GM19193 (cell line): ENCODE measurements around the gene CD79A.
A peak's percentile ranks its signal among the peaks of the same experiment; 100 is the strongest.

ENCODE experiments used
- POLR2A ChIP-seq: IDR thresholded peaks from 4 replicates; pipeline ENCODE4 v1.6.1; 2011; ENCODE audit not compliant: insufficient read depth, insufficient read length; ENCODE audit errors: extremely low read depth

CD79A gene

GRCh38 chr19:41888926-41889325, 11.8 kb downstream of the CD79A start:
- TF ChIP-seq POLR2A = no peak

- TF ChIP-seq POLR2A = no peak
These were observed 12.8 kb downstream of the CD79A start for GRCh38 chr19:41889896-41890295.

DNA sequence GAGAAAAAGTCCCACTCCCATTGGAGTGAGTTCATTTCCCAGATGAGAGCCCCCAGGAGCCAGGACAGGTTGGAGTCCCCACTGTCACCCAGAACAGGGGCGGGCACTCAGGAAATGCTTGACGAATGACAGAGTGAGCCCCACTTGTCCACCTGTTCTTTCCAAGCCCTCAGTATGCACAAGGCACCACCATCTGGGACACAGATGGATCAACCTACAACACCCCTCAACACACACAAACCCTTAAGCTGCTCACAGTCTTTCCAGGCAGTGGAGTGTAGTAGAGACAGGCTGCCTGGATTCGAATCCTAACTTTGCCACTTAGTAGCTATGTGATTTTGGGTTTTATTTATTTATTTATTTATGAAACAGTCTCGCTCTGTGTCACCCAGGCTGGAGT, 13.9 kb downstream of the CD79A start:
- no peak for TF ChIP-seq POLR2A

DNA sequence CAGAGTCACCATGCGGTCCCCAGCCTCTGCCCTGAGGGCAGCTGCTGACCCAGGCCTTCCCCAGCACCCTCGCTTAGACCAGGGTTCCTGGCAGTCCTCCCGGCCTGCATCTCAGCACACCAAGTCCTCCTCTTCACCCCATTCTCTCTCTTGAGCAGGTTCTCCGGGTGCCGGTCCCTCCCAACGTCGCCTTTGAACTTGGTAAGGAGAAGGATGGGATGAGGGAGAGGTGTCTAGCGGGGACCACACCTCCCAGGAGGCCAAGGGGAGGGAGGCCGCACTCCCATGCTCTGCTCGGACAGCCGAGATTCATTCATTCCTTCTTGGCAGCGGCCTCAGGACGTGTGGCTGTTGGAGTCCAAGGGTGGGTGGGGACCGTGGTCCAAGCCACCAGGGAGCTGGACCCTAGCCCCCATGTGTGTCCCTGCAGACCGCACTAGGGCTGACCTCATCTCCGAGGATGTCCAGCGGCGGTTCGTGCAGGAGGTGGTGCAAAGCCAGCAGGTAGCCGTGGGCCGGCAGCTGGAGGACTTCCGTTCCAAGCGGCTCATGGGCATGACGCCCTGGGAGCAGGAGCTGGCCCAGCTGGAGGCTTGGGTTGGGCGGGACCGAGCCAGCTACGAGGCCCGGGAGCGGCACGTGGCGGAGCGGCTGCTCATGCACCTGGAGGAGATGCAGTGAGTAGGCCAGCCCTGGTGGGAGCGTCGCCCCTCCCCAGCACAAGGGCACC, 15.3 kb downstream of the CD79A start:
- TF ChIP-seq POLR2A = peak; percentile 9

DNA sequence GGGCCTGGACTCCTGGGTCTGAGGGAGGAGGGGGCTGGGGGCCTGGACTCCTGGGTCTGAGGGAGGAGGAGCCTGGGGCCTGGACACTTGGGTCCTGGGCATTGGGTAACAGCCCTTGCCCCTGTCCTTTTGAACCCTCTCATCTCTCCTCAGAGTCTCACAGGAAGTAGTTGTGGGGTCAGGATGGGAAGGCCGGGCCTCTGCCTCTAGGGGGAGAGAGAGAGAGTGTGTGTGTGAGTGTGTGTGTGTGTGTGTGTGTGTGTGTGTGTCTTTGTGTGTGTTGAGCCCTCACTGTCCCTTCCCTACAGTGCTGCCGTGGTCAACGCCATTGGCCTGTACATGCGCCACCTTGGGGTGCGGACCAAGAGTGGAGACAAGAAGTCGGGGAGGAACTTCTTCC, 16.8 kb downstream of the CD79A start:
- no peak for TF ChIP-seq POLR2A

DNA sequence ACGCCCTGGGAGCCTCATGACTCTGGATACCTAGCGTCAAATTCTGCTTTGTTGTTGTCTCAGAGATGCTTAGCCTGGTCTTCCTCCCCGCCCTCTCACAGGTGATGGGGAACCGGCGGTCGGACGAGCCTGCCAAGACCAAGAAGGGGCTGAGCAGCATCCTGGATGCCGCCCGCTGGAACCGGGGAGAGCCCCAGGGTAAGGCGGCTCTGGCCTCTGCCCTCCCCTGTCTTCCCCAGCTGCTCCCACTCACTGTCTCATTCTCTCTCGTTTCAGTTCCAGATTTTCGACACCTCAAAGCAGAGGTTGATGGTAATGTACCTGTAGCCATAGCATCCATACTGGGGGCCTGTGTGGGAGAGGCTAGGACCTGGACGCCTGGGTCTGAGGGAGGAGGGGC, 17.3 kb downstream of the CD79A start:
- TF ChIP-seq POLR2A = no peak

DNA sequence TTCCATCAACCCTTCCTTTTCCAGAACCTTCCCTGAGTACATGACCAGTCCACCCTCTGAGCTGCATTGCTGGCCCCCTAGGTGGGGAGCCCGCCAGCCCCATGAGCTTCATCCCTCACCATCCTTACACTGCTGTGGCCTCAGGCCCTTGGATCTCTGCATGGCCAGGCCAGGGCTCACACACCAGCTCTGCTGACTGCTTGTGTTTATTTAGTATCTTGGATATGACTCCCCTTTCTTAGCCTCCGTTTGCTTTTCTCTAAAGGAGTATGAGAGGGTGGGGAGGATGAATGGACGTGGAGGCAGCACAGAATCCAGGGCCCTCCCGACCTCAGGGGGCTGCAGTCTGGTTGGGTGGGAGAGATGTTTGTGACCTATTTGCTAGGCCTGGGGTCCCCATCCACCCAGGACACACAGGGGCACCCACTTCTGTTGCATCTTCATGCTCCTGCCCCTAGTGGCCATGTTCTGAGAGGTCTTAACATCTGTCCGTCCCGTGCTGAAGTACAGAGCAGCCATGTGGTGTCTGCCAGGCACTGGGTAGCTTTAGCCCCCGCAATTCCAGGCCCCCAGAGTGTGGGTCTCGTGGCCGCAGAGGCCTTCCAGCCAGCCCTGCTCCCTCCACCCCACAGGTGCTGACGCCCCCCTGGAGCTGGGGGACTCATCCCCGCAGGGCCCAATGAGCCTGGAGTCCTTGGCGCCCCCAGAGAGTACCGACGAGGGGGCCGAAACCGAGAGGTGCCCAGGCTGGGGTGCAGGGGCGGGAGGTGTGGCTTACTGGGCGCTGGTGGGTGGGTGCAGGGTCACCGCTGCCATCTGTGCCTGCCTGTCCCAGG, 18.9 kb downstream of the CD79A start:
- TF ChIP-seq POLR2A = no peak

GRCh38 chr19:41896581-41896942, 19.5 kb downstream of the CD79A start:
- TF ChIP-seq POLR2A = no peak

- no peak for TF ChIP-seq POLR2A
These were observed 20.1 kb downstream of the CD79A start for GRCh38 chr19:41897181-41897580.

GRCh38 chr19:41897820-41898219, 20.7 kb downstream of the CD79A start:
- no peak for TF ChIP-seq POLR2A

- TF ChIP-seq POLR2A = no peak
These were observed 21.2 kb downstream of the CD79A start for GRCh38 chr19:41898235-41898634.

DNA sequence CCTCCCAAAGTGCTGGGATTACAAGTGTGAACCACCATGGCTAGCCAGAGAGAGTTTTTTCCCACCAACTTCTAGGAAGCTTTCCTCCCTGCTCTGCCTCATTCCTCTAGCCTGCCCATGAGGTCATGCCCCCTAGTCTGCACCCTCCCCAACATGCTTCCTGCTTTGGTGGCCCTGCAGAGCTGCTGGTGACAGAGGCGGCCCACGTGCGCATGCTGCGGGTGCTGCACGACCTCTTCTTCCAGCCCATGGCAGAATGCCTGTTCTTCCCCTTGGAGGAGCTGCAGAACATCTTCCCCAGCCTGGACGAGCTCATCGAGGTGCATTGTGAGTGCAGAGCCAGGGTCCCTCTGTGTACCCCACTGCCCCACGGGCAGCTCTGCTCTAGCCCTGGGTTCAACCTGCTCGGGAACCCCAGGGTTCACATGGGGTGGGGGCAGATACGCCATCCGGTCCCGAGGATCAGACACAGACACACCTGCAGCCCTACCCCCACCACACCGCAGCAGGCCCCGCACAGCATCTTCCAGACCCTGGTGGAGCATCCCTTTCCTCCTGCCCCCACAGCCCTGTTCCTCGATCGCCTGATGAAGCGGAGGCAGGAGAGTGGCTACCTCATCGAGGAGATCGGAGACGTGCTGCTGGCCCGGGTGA, 24.8 kb downstream of the CD79A start:
- no peak for TF ChIP-seq POLR2A

DNA sequence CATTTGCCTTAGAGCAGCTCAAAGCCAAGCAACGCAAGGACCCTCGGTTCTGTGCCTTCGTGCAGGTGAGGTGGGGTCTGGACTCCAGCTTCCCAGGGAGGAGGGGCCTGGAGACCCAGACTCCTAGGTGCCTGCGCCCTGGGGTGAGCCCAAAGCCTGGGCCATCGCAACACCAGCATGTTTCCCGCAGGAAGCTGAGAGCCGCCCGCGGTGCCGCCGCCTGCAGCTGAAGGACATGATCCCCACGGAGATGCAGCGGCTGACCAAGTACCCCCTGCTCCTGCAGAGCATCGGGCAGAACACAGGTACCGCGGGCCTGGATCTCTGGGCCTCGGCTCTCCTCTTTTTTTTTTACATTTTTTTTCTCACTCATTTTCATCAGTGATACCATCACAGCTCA, 25.5 kb downstream of the CD79A start:
- no peak for TF ChIP-seq POLR2A

DNA sequence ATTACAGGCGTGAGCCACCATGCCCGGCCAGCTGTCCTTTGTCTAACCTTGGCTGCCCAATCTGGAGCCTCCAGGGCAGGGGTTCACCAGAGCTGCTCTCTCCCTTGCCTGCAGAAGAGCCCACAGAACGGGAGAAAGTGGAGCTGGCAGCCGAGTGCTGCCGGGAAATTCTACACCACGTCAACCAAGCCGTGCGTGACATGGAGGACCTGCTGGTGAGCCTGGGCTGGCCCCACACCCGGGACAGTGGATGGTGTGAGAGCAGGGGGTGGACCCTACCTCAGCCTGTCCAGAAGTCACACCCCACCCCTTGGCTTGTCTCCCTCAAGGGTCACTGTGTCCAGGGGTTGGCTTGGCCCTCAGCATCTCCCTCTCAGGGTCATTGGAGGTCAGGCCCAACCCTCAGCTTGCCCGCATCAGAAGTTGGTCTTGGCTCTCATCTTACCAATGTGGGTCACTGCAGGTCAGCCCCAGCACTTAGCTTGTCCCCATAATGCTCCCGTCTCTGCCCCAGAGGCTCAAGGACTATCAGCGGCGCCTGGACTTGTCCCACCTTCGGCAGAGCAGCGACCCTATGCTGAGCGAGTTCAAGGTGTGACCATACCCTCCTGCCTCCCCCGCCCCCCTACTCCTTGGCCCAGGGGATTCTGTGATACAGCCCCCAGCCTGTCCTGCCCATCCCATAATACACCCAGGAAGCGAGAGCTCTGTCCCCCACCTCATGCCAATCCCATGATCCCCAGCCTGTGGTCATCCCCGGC, 26.3 kb downstream of the CD79A start:
- TF ChIP-seq POLR2A = no peak

DNA sequence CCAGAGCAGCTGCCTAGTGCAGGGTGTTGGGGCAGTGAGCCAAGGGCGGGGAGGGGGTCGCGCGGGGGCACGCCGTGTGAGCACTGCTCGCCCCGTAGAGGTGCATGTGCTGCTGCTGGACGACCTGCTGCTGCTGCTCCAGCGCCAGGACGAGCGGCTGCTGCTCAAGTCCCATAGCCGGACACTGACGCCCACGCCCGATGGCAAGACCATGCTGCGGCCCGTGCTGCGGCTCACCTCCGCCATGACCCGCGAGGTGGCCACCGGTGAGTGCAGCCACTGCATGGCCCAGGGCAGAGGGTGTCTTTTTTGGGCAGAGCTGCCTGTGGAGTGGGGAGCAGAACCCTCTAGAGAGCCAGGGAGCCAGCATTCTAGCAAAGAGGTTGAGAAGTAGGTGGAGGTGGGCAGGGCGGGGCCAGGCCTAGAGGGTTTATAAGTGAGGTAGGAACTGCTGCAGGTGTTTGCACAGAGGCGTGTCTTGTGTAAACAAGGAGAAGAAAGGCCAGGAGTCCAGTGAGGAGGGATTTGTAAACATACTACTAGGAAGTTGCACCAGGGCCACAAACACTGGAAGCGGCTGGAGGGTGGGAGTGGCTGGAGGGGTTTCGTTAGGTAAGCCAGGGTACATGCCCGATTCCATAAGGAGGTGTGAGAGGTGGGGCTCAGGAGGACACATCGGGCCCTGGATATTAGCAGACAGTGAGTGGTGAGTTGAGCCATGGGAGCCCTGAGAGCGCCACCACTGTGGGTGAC, 27.2 kb downstream of the CD79A start:
- no peak for TF ChIP-seq POLR2A
